ENCODE measurements around the gene KRT40.

KRT40 gene

GRCh38 chr17:40940266-40940665 lies 43.9 kb downstream of the KRT40 start:
- Histone ChIP-seq H2BK120ac (ENCODE audit: low read depth, low read length) (no peak overlapping the region), H3K79me1 (ENCODE audit: low read depth, low read length) (no peaks in the 10 kb centered on the region), H3K4me3 (ENCODE audit: low read length in 2 of 2) (no peak overlapping the region), H3K4me2 (ENCODE audit: insufficient read depth, low read length, poor library complexity, severe bottlenecking) (no peak overlapping the region), H4K8ac (ENCODE audit: low read depth, low read length) (no peak overlapping the region), H2AFZ (ENCODE audit: low read length) (no peak overlapping the region), H2BK15ac (ENCODE audit: low read length) (no peak overlapping the region), H4K91ac (ENCODE audit: low read depth, low read length, poor library complexity) (no peak overlapping the region), H3K14ac (ENCODE audit: low read length) (no peak overlapping the region), H3K27ac (replicated peaks; ENCODE audit: low read length) (no peak overlapping the region), H3K4ac (ENCODE audit: low read length) (no peak overlapping the region), H3K36me3 (replicated peaks in 1 of 2; ENCODE audit: control insufficient read depth in 2 of 2, insufficient read depth in 2 of 2, low read length in 2 of 2) (no peaks in the 10 kb centered on the region), H3K23ac (ENCODE audit: low read depth, low read length, poor library complexity) (no peak overlapping the region), H3K9me3 (replicated peaks in 1 of 2; ENCODE audit: control insufficient read depth in 2 of 2, insufficient read depth in 1 of 2, low read depth in 1 of 2, low read length in 2 of 2) (no peaks in the 10 kb centered on the region), H3K4me1 (ENCODE audit: control insufficient read depth in 2 of 2, insufficient read depth in 1 of 2, low read depth in 1 of 2, low read length in 2 of 2) (peaks cover 0 to 13% of the 10 kb centered on the region in 2 donors), H2BK12ac (ENCODE audit: low read length) (no peak overlapping the region), H2BK5ac (ENCODE audit: low read length) (no peak overlapping the region), H3K18ac (ENCODE audit: low read length) (no peak overlapping the region), H3K27me3 (ENCODE audit: control insufficient read depth in 3 of 3, insufficient read depth in 3 of 3, low read depth in 1 of 3, low read length in 3 of 3) (peaks cover 0 to 3% (median 0%) of the 10 kb centered on the region in 3 experiments), H2AK5ac (ENCODE audit: low read depth, low read length) (no peak overlapping the region), H3K9ac (ENCODE audit: low read depth, low read length, poor library complexity) (no peak overlapping the region)
- no CpG with 5 or more reads among the region's 6 CpGs for WGBS, 2 donors (ENCODE audit: extremely low coverage in 2 of 2, insufficient read length in 2 of 2, insufficient replicate concordance in 1 of 2)
- no peak for DNase-seq (ENCODE audit: low spot score)

DNA sequence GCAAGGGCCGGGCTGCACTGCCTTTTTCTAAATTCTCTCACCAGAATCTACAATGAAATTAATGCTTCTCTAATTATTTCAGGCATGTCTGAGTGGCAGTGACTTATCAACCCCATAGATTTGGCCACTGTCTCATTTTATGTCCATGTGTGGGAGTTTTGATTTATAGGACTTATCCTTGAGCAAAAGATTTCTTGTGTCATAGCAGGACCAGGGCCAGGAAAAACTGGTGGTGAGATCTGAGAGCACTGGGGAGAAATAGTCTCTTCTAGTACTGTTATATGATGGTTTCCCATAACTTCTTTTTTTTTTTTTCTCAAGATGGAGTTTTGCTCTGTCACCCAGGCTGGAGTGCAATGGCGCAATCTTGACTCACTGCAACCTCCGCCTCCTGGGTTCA lies 45.1 kb downstream of the KRT40 start:
- Histone ChIP-seq H2AFZ (ENCODE audit: low read length) (no peak overlapping the region), H2BK120ac (ENCODE audit: low read depth, low read length) (no peak overlapping the region), H3K9me3 (replicated peaks in 1 of 2; ENCODE audit: control insufficient read depth in 2 of 2, insufficient read depth in 1 of 2, low read depth in 1 of 2, low read length in 2 of 2) (no peaks in the 10 kb centered on the region), H3K4me1 (ENCODE audit: control insufficient read depth in 2 of 2, insufficient read depth in 1 of 2, low read depth in 1 of 2, low read length in 2 of 2) (peaks cover 0 to 9% of the 10 kb centered on the region in 2 donors), H4K91ac (ENCODE audit: low read depth, low read length, poor library complexity) (no peak overlapping the region), H3K79me1 (ENCODE audit: low read depth, low read length) (no peaks in the 10 kb centered on the region), H4K8ac (ENCODE audit: low read depth, low read length) (no peak overlapping the region), H3K27me3 (ENCODE audit: control insufficient read depth in 3 of 3, insufficient read depth in 3 of 3, low read depth in 1 of 3, low read length in 3 of 3) (peaks cover 0 to 3% (median 0%) of the 10 kb centered on the region in 3 experiments), H2AK5ac (ENCODE audit: low read depth, low read length) (no peak overlapping the region), H3K27ac (replicated peaks; ENCODE audit: low read length) (no peak overlapping the region), H3K36me3 (replicated peaks in 1 of 2; ENCODE audit: control insufficient read depth in 2 of 2, insufficient read depth in 2 of 2, low read length in 2 of 2) (no peaks in the 10 kb centered on the region), H2BK12ac (ENCODE audit: low read length) (no peak overlapping the region), H3K18ac (ENCODE audit: low read length) (no peak overlapping the region), H3K4ac (ENCODE audit: low read length) (no peak overlapping the region), H3K4me2 (ENCODE audit: insufficient read depth, low read length, poor library complexity, severe bottlenecking) (no peak overlapping the region), H3K9ac (ENCODE audit: low read depth, low read length, poor library complexity) (no peak overlapping the region), H2BK5ac (ENCODE audit: low read length) (no peak overlapping the region), H3K4me3 (ENCODE audit: low read length in 2 of 2) (no peak overlapping the region), H2BK15ac (ENCODE audit: low read length) (no peak overlapping the region), H3K23ac (ENCODE audit: low read depth, low read length, poor library complexity) (no peak overlapping the region), H3K14ac (ENCODE audit: low read length) (no peak overlapping the region)
- no CpG with 5 or more reads among the region's 3 CpGs for WGBS, 2 donors (ENCODE audit: extremely low coverage in 2 of 2, insufficient read length in 2 of 2, insufficient replicate concordance in 1 of 2)
- DNase-seq (ENCODE audit: low spot score): no peak

DNA sequence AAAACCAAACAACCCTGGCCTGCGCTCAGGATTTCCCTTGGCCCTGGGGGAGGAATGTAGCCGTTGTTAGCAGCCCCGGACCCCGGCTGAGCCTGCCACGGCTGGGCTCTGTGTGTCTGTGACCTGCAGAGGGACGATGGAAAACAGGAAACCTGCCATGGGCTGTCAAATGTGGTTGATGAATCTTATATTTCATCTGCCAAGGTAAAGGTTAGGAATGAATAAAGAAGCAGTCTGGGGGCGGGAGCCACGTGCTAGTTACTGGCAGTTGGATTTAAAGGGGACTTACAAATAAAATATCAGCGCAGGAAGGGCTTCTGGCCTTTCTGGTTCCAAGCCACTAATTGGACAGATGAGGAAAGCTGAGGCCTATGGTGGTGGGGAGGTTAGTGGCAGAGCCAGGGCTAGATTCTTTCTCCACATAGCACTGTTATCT lies 46.7 kb downstream of the KRT40 start, which contains the start of gene KRT23:
Gene KRT23 (minus strand): TSS at position 263 of the 436 bp plus-strand sequence. CDS start 1,043 bp downstream, outside the sequence.
- Histone ChIP-seq H4K8ac (ENCODE audit: low read depth, low read length) (no peak within 1 kb of the TSS), H3K4me2 (ENCODE audit: insufficient read depth, low read length, poor library complexity, severe bottlenecking) (no peak within 1 kb of the TSS), H3K4ac (ENCODE audit: low read length) (no peak within 1 kb of the TSS), H3K9ac (ENCODE audit: low read depth, low read length, poor library complexity) (no peak within 1 kb of the TSS), H3K27ac (replicated peaks; ENCODE audit: low read length) (peak within 1 kb of the TSS; percentile 62), H3K4me3 (ENCODE audit: low read length in 2 of 2) (no peak within 1 kb of the TSS), H3K14ac (ENCODE audit: low read length) (peak within 1 kb of the TSS; percentile 73), H3K4me1 (ENCODE audit: control insufficient read depth in 2 of 2, insufficient read depth in 1 of 2, low read depth in 1 of 2, low read length in 2 of 2) (peaks cover 0 to 13% of the 10 kb centered on the region in 2 donors), H2BK120ac (ENCODE audit: low read depth, low read length) (peak within 1 kb of the TSS; percentile 74), H2AK5ac (ENCODE audit: low read depth, low read length) (peak within 1 kb of the TSS; percentile 79), H2BK5ac (ENCODE audit: low read length) (peak within 1 kb of the TSS; percentile 95), H3K27me3 (ENCODE audit: control insufficient read depth in 3 of 3, insufficient read depth in 3 of 3, low read depth in 1 of 3, low read length in 3 of 3) (peaks cover 0 to 3% (median 0%) of the 10 kb centered on the region in 3 experiments), H3K79me1 (ENCODE audit: low read depth, low read length) (no peaks in the 10 kb centered on the region), H4K91ac (ENCODE audit: low read depth, low read length, poor library complexity) (peak within 1 kb of the TSS; percentile 82), H2BK15ac (ENCODE audit: low read length) (peak within 1 kb of the TSS; percentile 84), H3K9me3 (replicated peaks in 1 of 2; ENCODE audit: control insufficient read depth in 2 of 2, insufficient read depth in 1 of 2, low read depth in 1 of 2, low read length in 2 of 2) (no peaks in the 10 kb centered on the region), H3K36me3 (replicated peaks in 1 of 2; ENCODE audit: control insufficient read depth in 2 of 2, insufficient read depth in 2 of 2, low read length in 2 of 2) (no peaks in the 10 kb centered on the region), H3K18ac (ENCODE audit: low read length) (peak within 1 kb of the TSS; percentile 89), H2BK12ac (ENCODE audit: low read length) (peak within 1 kb of the TSS; percentile 92), H2AFZ (ENCODE audit: low read length) (no peak within 1 kb of the TSS), H3K23ac (ENCODE audit: low read depth, low read length, poor library complexity) (no peak within 1 kb of the TSS)
- WGBS, 2 donors (ENCODE audit: extremely low coverage in 2 of 2, insufficient read length in 2 of 2, insufficient replicate concordance in 1 of 2): no CpG with 5 or more reads among the region's 9 CpGs
- no peak for DNase-seq (ENCODE audit: low spot score)

GRCh38 chr17:40936976-40937375 lies 47.1 kb downstream of the KRT40 start:
- H2BK15ac ChIP-seq (ENCODE audit: low read length): no peak overlapping the region
- no peak overlapping the region for H2AK5ac ChIP-seq (ENCODE audit: low read depth, low read length)
- H3K23ac ChIP-seq (ENCODE audit: low read depth, low read length, poor library complexity): no peak overlapping the region
- no peaks in the 10 kb centered on the region for H3K79me1 ChIP-seq (ENCODE audit: low read depth, low read length)
- no peak overlapping the region for H3K9ac ChIP-seq (ENCODE audit: low read depth, low read length, poor library complexity)
- no peak overlapping the region for H3K4ac ChIP-seq (ENCODE audit: low read length)
- no peak overlapping the region for H4K91ac ChIP-seq (ENCODE audit: low read depth, low read length, poor library complexity)
- no peak overlapping the region for H2BK120ac ChIP-seq (ENCODE audit: low read depth, low read length)
- H3K4me1 ChIP-seq (ENCODE audit: control insufficient read depth in 2 of 2, insufficient read depth in 1 of 2, low read depth in 1 of 2, low read length in 2 of 2): peaks cover 0 to 13% of the 10 kb centered on the region in 2 donors
- WGBS, 2 donors (ENCODE audit: extremely low coverage in 2 of 2, insufficient read length in 2 of 2, insufficient replicate concordance in 1 of 2): no CpG with 5 or more reads among the region's 5 CpGs
- no peaks in the 10 kb centered on the region for H3K36me3 ChIP-seq (replicated peaks in 1 of 2; ENCODE audit: control insufficient read depth in 2 of 2, insufficient read depth in 2 of 2, low read length in 2 of 2)
- DNase-seq (ENCODE audit: low spot score): no peak
- no peak overlapping the region for H3K4me2 ChIP-seq (ENCODE audit: insufficient read depth, low read length, poor library complexity, severe bottlenecking)
- no peak overlapping the region for H4K8ac ChIP-seq (ENCODE audit: low read depth, low read length)
- peak overlapping the region; percentile 85 for H3K18ac ChIP-seq (ENCODE audit: low read length)
- no peak overlapping the region for H3K14ac ChIP-seq (ENCODE audit: low read length)
- no peaks in the 10 kb centered on the region for H3K9me3 ChIP-seq (replicated peaks in 1 of 2; ENCODE audit: control insufficient read depth in 2 of 2, insufficient read depth in 1 of 2, low read depth in 1 of 2, low read length in 2 of 2)
- no peak overlapping the region for H2AFZ ChIP-seq (ENCODE audit: low read length)
- no peak overlapping the region for H3K4me3 ChIP-seq (ENCODE audit: low read length in 2 of 2)
- H2BK5ac ChIP-seq (ENCODE audit: low read length): peak overlapping the region; percentile 95
- H3K27me3 ChIP-seq (ENCODE audit: control insufficient read depth in 3 of 3, insufficient read depth in 3 of 3, low read depth in 1 of 3, low read length in 3 of 3): peaks cover 0 to 3% (median 0%) of the 10 kb centered on the region in 3 experiments
- peak overlapping the region; percentile 92 for H2BK12ac ChIP-seq (ENCODE audit: low read length)
- peak overlapping the region; percentile 62 for H3K27ac ChIP-seq (replicated peaks; ENCODE audit: low read length)

Measured in neuronal stem cell (in vitro differentiated cells).